ENCODE results near the gene MRAP2. TPM values are rescaled to one million over a fixed set of nuclear protein-coding genes. Genes with fewer than 3 reads are reported as not detected.

Gene MRAP2, protein sequence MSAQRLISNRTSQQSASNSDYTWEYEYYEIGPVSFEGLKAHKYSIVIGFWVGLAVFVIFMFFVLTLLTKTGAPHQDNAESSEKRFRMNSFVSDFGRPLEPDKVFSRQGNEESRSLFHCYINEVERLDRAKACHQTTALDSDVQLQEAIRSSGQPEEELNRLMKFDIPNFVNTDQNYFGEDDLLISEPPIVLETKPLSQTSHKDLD
- 40.2 TPM for total RNA-seq

DNA sequence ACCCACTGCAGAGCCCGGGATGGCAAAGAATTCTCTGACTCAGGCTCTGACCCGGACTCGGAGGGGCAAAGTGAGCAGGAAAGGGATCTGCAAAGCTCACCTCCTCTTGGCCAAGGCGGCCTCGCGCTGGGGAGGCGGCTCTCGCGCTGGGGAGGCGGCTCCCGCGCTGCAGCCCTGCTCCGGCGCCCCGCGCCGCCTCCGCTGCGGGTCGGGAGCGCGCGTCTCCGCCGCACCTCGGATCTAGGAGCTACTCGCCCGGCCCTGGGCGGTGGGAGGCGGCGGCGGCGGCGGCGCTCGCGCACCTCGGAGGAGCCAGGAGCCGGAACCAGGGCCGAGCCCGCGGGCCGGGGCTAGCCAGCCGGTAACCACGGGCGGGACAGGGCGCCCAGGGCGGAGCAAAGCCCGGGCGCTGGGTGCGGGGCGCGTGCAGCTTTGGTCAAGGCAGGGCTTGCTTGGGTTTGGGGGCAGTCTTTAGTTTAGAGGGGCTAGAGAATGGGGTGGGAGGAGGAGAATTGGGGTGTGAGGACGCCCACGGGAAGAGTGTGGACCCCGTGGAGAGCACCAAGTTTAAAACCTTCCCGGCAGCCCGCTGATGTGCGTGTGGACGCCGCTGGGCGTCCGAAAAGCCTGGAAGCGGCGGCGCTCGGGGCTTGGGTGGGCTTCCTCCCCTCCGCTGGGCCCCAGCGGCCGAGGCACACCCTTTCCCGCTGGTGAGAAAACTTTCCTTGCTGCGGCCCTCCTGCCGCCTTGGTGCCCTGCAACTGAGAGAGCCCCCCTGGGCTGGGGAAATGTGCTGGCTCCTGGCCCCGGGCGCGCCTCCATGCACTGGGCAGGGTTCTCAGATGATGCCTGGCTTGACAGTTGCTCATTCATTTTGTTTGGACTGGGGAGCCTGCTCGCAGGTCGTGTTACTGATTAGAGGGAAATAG, at the start of gene MRAP2:
TSS of gene MRAP2 (plus strand) at position 250 of the 929 bp plus-strand sequence. CDS start 21,547 bp downstream, outside the sequence.
- Histone ChIP-seq H3K27ac (ENCODE audit: low read depth, low read length) (no peak within 1 kb of the TSS), H3K9me3 (ENCODE audit: control insufficient read depth in 3 of 3, low read length in 3 of 3) (no peaks in the 10 kb centered on the region), H3K4me3 (ENCODE audit: low read length in 3 of 3) (peak within 1 kb of the TSS; percentile 54 to 60 (median 57)), H3K4me1 (ENCODE audit: control insufficient read depth in 3 of 3, insufficient read depth in 3 of 3, low read length in 3 of 3) (peaks cover 6 to 10% (median 9%) of the 10 kb centered on the region in 3 donors), H3K9ac (ENCODE audit: low read depth in 1 of 3, low read length in 3 of 3) (peak within 1 kb of the TSS; percentile 33 to 50 (median 40)), H3K36me3 (ENCODE audit: control insufficient read depth in 3 of 3, insufficient read depth in 3 of 3, low read length in 3 of 3) (no peaks in the 10 kb centered on the region), H3K27me3 (ENCODE audit: control insufficient read depth in 3 of 3, insufficient read depth in 3 of 3, low read length in 3 of 3) (peaks cover 10 to 16% (median 11%) of the 10 kb centered on the region in 3 donors)

DNA sequence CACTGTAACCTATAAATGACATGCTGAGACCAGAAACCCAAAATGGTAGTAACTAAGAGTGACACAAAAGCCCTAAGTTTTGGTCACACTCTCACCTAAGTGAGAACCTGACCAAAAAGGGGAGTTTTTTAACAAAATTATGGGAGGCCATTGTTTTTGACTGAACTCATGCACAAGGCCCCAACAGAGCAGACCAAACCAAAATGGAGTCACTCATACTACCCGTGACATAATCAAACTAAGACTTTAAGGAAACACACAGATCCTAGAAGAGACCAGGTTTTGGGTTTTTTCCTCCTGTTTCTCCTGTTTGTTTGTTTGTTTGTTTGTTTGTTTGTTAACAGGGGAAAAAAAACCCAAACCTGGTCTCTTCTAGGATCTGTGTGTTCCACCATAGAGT, 49.2 kb upstream of the MRAP2 start:
- Histone ChIP-seq H3K27me3 (ENCODE audit: control insufficient read depth in 3 of 3, insufficient read depth in 3 of 3, low read length in 3 of 3) (no peaks in the 10 kb centered on the region), H3K9me3 (ENCODE audit: control insufficient read depth in 3 of 3, low read length in 3 of 3) (no peaks in the 10 kb centered on the region), H3K36me3 (ENCODE audit: control insufficient read depth in 3 of 3, insufficient read depth in 3 of 3, low read length in 3 of 3) (peaks cover 0 to 3% (median 0%) of the 10 kb centered on the region in 3 donors), H3K4me3 (ENCODE audit: low read length in 3 of 3) (no peak overlapping the region), H3K9ac (ENCODE audit: low read depth in 1 of 3, low read length in 3 of 3) (no peak overlapping the region), H3K4me1 (ENCODE audit: control insufficient read depth in 3 of 3, insufficient read depth in 3 of 3, low read length in 3 of 3) (no peaks in the 10 kb centered on the region), H3K27ac (ENCODE audit: low read depth, low read length) (no peak overlapping the region)

DNA sequence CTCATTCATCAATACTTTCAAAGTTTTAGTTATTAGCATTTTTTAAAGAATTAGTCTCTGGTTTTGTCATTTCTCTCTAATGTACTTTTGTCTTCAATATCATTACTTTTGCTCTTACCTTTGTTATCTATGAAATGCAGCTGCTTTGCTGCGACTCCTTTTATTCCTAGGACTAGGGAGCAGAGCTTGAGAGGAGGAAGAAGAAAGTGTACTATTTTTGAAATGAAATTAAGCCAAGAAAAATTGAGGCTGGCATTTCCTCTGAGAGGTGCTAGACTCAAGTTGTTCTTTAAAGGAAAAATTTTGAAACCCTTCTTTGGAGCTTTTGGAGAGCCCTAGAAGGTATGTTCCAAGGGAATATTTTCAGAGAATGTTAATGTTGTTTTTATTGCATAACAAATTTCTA, 48.3 kb upstream of the MRAP2 start:
- no peaks in the 10 kb centered on the region for H3K9me3 ChIP-seq (ENCODE audit: control insufficient read depth in 3 of 3, low read length in 3 of 3)
- H3K9ac ChIP-seq (ENCODE audit: low read depth in 1 of 3, low read length in 3 of 3), result no peak overlapping the region
- no peaks in the 10 kb centered on the region for H3K27me3 ChIP-seq (ENCODE audit: control insufficient read depth in 3 of 3, insufficient read depth in 3 of 3, low read length in 3 of 3)
- H3K36me3 ChIP-seq (ENCODE audit: control insufficient read depth in 3 of 3, insufficient read depth in 3 of 3, low read length in 3 of 3), result peaks cover 0 to 3% (median 0%) of the 10 kb centered on the region in 3 donors
- H3K27ac ChIP-seq (ENCODE audit: low read depth, low read length), result no peak overlapping the region
- no peak overlapping the region for H3K4me3 ChIP-seq (ENCODE audit: low read length in 3 of 3)
- H3K4me1 ChIP-seq (ENCODE audit: control insufficient read depth in 3 of 3, insufficient read depth in 3 of 3, low read length in 3 of 3), result no peaks in the 10 kb centered on the region

DNA sequence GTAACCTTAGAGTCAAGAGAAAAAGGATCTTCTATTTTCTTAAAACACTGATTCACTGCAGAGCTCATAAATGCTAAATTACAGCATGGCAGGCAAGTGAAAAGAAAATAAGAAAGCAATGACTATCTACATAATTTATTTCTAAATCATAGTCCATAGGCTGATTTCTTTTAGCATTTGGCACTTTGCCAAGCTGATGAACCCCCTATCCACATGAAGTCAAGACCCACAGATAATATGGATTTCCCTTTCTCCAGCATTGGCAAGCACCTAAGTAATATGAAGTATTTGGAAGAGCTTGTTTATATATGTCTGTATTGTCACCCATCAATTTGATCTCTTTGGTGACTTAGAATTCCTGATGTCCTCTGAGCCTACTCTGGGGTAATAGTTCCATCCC, 47.9 kb upstream of the MRAP2 start:
- Histone ChIP-seq H3K4me1 (ENCODE audit: control insufficient read depth in 3 of 3, insufficient read depth in 3 of 3, low read length in 3 of 3) (no peaks in the 10 kb centered on the region), H3K4me3 (ENCODE audit: low read length in 3 of 3) (no peak overlapping the region), H3K27me3 (ENCODE audit: control insufficient read depth in 3 of 3, insufficient read depth in 3 of 3, low read length in 3 of 3) (no peaks in the 10 kb centered on the region), H3K36me3 (ENCODE audit: control insufficient read depth in 3 of 3, insufficient read depth in 3 of 3, low read length in 3 of 3) (peaks cover 0 to 3% (median 0%) of the 10 kb centered on the region in 3 donors), H3K27ac (ENCODE audit: low read depth, low read length) (no peak overlapping the region), H3K9me3 (ENCODE audit: control insufficient read depth in 3 of 3, low read length in 3 of 3) (no peaks in the 10 kb centered on the region), H3K9ac (ENCODE audit: low read depth in 1 of 3, low read length in 3 of 3) (no peak overlapping the region)

DNA sequence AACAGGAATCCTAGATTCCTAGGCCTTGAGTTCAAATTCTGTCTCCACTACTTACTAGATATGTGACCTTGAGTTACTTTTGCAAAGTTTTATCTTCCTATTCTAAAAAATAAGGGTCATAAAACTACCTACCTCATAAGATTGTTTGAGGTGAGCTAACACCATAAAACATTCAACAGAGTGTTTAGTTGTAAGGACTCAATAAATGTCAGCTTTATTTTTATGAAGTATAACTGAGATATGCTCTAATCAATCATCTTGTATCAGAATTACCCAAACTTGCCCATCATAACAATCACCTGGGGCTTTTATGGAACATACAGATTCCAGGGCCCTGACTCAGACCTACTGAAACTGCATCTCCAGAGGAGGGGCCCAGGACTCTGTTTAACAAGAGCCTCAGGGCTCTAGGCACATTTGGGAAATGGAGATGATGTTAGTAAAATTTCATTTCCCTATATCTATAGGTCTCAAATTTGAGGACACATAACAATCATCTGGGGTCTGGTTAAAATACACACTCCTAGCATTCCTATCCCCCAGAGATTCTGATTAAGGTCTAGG, 35.5 kb upstream of the MRAP2 start:
- Histone ChIP-seq H3K27me3 (ENCODE audit: control insufficient read depth in 3 of 3, insufficient read depth in 3 of 3, low read length in 3 of 3) (no peaks in the 10 kb centered on the region), H3K27ac (ENCODE audit: low read depth, low read length) (no peak overlapping the region), H3K36me3 (ENCODE audit: control insufficient read depth in 3 of 3, insufficient read depth in 3 of 3, low read length in 3 of 3) (no peaks in the 10 kb centered on the region), H3K4me1 (ENCODE audit: control insufficient read depth in 3 of 3, insufficient read depth in 3 of 3, low read length in 3 of 3) (no peaks in the 10 kb centered on the region), H3K4me3 (ENCODE audit: low read length in 3 of 3) (no peak overlapping the region), H3K9me3 (ENCODE audit: control insufficient read depth in 3 of 3, low read length in 3 of 3) (no peaks in the 10 kb centered on the region), H3K9ac (ENCODE audit: low read depth in 1 of 3, low read length in 3 of 3) (no peak overlapping the region)

DNA sequence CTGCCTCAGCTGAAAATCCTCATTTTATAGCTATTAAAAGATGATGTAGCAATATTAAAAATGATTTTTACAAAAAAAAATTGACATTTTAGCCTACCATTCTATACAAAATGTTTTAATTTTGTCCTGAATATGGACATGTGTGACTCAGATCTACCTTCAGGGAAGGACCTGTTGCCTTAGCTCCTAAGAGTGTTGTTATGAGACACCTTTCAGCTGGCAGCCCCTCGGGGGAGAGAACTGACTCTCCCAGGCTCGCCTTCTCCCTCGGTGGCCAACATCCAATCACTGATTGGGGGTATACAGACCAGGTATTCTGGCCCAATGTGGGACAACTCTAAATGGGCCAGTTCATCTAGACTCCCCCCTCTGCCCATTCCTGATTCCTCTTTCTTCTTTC, 32.5 kb upstream of the MRAP2 start:
- Histone ChIP-seq H3K27me3 (ENCODE audit: control insufficient read depth in 3 of 3, insufficient read depth in 3 of 3, low read length in 3 of 3) (no peaks in the 10 kb centered on the region), H3K36me3 (ENCODE audit: control insufficient read depth in 3 of 3, insufficient read depth in 3 of 3, low read length in 3 of 3) (no peaks in the 10 kb centered on the region), H3K4me3 (ENCODE audit: low read length in 3 of 3) (no peak overlapping the region), H3K9ac (ENCODE audit: low read depth in 1 of 3, low read length in 3 of 3) (no peak overlapping the region), H3K9me3 (ENCODE audit: control insufficient read depth in 3 of 3, low read length in 3 of 3) (no peaks in the 10 kb centered on the region), H3K4me1 (ENCODE audit: control insufficient read depth in 3 of 3, insufficient read depth in 3 of 3, low read length in 3 of 3) (no peaks in the 10 kb centered on the region), H3K27ac (ENCODE audit: low read depth, low read length) (no peak overlapping the region)

DNA sequence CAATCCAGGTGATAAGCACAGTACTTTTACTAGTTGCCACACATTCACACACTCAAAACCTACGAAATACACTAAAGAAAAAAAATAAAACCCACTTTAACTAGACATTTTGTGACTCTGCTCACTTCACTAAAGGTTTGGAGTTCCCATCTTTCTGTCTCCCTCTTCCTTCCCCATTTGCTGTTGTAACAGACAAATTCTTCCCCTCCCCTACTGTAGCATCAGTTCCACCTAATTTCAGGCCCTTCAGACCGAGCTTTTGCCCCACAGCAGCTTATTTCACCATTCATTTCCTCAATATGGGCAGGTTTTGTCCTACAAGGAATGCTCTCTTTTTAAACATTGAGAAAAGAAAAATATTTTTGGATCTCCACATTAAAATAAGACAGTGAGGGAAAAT, 31.3 kb upstream of the MRAP2 start:
- Histone ChIP-seq H3K27ac (ENCODE audit: low read depth, low read length) (no peak overlapping the region), H3K4me3 (ENCODE audit: low read length in 3 of 3) (no peak overlapping the region), H3K9me3 (ENCODE audit: control insufficient read depth in 3 of 3, low read length in 3 of 3) (no peaks in the 10 kb centered on the region), H3K4me1 (ENCODE audit: control insufficient read depth in 3 of 3, insufficient read depth in 3 of 3, low read length in 3 of 3) (no peaks in the 10 kb centered on the region), H3K36me3 (ENCODE audit: control insufficient read depth in 3 of 3, insufficient read depth in 3 of 3, low read length in 3 of 3) (no peaks in the 10 kb centered on the region), H3K27me3 (ENCODE audit: control insufficient read depth in 3 of 3, insufficient read depth in 3 of 3, low read length in 3 of 3) (no peaks in the 10 kb centered on the region), H3K9ac (ENCODE audit: low read depth in 1 of 3, low read length in 3 of 3) (no peak overlapping the region)

DNA sequence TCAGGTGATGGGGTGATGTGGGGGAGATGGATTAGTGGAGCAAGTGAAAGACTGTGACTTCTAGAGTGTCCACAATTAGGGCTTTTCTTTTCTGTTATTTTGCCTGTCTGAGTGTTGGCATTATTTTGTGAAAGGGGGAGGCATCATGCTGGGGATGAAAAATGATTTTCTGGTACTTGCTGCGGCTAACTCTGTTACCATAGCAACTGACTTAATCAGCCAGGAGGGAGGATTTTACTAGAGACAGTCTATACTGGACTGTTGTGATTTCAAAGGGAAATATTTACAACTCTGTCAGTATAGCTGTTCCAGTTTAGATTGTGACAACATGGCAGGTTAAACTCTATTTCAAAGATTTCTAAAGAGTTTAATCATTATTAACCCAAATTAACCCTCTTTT, 30.4 kb upstream of the MRAP2 start:
- H3K27ac ChIP-seq (ENCODE audit: low read depth, low read length), result no peak overlapping the region
- no peaks in the 10 kb centered on the region for H3K9me3 ChIP-seq (ENCODE audit: control insufficient read depth in 3 of 3, low read length in 3 of 3)
- no peaks in the 10 kb centered on the region for H3K27me3 ChIP-seq (ENCODE audit: control insufficient read depth in 3 of 3, insufficient read depth in 3 of 3, low read length in 3 of 3)
- H3K9ac ChIP-seq (ENCODE audit: low read depth in 1 of 3, low read length in 3 of 3), result no peak overlapping the region
- no peaks in the 10 kb centered on the region for H3K4me1 ChIP-seq (ENCODE audit: control insufficient read depth in 3 of 3, insufficient read depth in 3 of 3, low read length in 3 of 3)
- H3K4me3 ChIP-seq (ENCODE audit: low read length in 3 of 3), result no peak overlapping the region
- no peaks in the 10 kb centered on the region for H3K36me3 ChIP-seq (ENCODE audit: control insufficient read depth in 3 of 3, insufficient read depth in 3 of 3, low read length in 3 of 3)

DNA sequence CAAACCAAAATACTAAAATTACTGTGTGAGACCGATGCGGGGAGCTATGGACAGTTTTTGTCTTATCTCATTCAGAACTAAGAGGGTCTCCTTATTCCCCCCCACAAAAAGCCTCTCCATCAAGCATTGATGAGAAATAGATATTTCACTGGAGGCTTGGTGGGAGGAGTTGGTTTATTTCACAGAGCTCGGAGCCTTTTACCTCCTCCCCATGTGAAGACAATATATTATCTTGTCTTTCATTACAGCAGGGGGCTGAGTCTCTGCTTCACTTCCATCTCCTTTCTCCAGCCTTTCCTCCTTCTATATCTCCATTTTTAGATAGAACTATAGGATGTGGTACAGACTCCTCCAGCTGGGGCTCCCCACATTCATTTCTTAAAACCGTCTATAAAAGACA, 29.9 kb upstream of the MRAP2 start:
- Histone ChIP-seq H3K9me3 (ENCODE audit: control insufficient read depth in 3 of 3, low read length in 3 of 3) (no peaks in the 10 kb centered on the region), H3K4me1 (ENCODE audit: control insufficient read depth in 3 of 3, insufficient read depth in 3 of 3, low read length in 3 of 3) (no peaks in the 10 kb centered on the region), H3K27ac (ENCODE audit: low read depth, low read length) (no peak overlapping the region), H3K4me3 (ENCODE audit: low read length in 3 of 3) (no peak overlapping the region), H3K36me3 (ENCODE audit: control insufficient read depth in 3 of 3, insufficient read depth in 3 of 3, low read length in 3 of 3) (no peaks in the 10 kb centered on the region), H3K27me3 (ENCODE audit: control insufficient read depth in 3 of 3, insufficient read depth in 3 of 3, low read length in 3 of 3) (no peaks in the 10 kb centered on the region), H3K9ac (ENCODE audit: low read depth in 1 of 3, low read length in 3 of 3) (no peak overlapping the region)

DNA sequence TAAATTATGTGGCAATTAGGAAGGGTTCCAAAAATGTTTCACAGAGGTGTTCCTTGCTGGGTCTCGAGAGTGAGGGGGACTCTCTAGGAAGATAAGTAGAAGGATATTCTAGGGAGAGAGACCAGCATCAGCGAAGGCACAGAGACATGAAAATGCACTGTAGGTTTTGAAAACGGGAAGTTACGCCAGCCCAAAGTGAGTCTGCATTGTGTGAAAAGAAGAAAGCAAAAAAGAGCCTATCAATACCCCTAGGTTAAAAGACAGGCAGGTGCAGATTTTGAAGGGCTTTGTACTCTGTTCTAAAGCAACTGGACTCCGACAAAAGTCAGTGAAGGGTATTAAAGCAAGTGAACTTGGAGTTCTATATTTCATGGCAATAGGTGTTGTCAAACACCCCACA, 25.7 kb upstream of the MRAP2 start:
- Histone ChIP-seq H3K27me3 (ENCODE audit: control insufficient read depth in 3 of 3, insufficient read depth in 3 of 3, low read length in 3 of 3) (no peaks in the 10 kb centered on the region), H3K4me3 (ENCODE audit: low read length in 3 of 3) (no peak overlapping the region), H3K27ac (ENCODE audit: low read depth, low read length) (no peak overlapping the region), H3K9ac (ENCODE audit: low read depth in 1 of 3, low read length in 3 of 3) (no peak overlapping the region), H3K36me3 (ENCODE audit: control insufficient read depth in 3 of 3, insufficient read depth in 3 of 3, low read length in 3 of 3) (no peaks in the 10 kb centered on the region), H3K9me3 (ENCODE audit: control insufficient read depth in 3 of 3, low read length in 3 of 3) (no peaks in the 10 kb centered on the region), H3K4me1 (ENCODE audit: control insufficient read depth in 3 of 3, insufficient read depth in 3 of 3, low read length in 3 of 3) (no peaks in the 10 kb centered on the region)
